RPMI7951 (cell line): ENCODE measurements around the gene CHD3. TPM values are rescaled to one million over a fixed set of nuclear protein-coding genes. Genes with fewer than 3 reads are reported as not detected.
"Not testable (repeated sequence)": the region's sequence is repeated elsewhere in the genome, so short reads cannot be mapped to it uniquely, and the experiment has no call there.

Experiments used
- DNase-seq: peaks from one replicate; pipeline ENCODE4 v3.0.0-alpha.2; 2012; ENCODE audit warnings: low read depth
- total RNA-seq: library from RNA; depleted of rRNA; stranded (reverse); fragments of >200 nt; shearing (Covaris generic); gene quantifications from 2 replicates; pipeline ENCODE4 v1.2.3, GENCODE V29; 2014

Gene CHD3
- total RNA-seq, 1 experiment from 2014 or later: 20.3 TPM

GRCh38 chr17:7931709-7932482, 43.3 kb downstream of the CHD3 start, which contains the start of the genes CNTROB and TRAPPC1:
TSS of gene CNTROB (plus strand) at chr17:7932206. CDS start at chr17:7933080, 874 bp downstream.
TSS of gene TRAPPC1 (minus strand) at chr17:7931946. CDS start at chr17:7931829, 117 bp downstream.
- DNase-seq: peak; percentile 97

- peak; percentile 31 for DNase-seq
These were observed 43.9 kb downstream of the CHD3 start for GRCh38 chr17:7932483-7932891.

GRCh38 chr17:7932949-7933348, 44.4 kb downstream of the CHD3 start:
- DNase-seq: peak; percentile 88

- no peak for DNase-seq
These were observed 47.3 kb downstream of the CHD3 start for GRCh38 chr17:7935859-7936258.

- no peak for DNase-seq
These were observed 51.4 kb downstream of the CHD3 start for GRCh38 chr17:7940034-7940433.

- DNase-seq: no peak
These were observed 52.2 kb downstream of the CHD3 start for GRCh38 chr17:7940743-7941142.

- no peak for DNase-seq
These were observed 54.7 kb downstream of the CHD3 start for GRCh38 chr17:7943291-7943690.

- DNase-seq: no peak
These were observed 55.7 kb downstream of the CHD3 start for GRCh38 chr17:7944326-7944725.

GRCh38 chr17:7945651-7946050, 57.1 kb downstream of the CHD3 start:
- no peak for DNase-seq

GRCh38 chr17:7946441-7946840, 57.9 kb downstream of the CHD3 start:
- DNase-seq: no peak

GRCh38 chr17:7947651-7948050, 59.1 kb downstream of the CHD3 start:
- no peak for DNase-seq

- DNase-seq: no peak
These were observed 62.0 kb downstream of the CHD3 start for GRCh38 chr17:7950578-7950977.

- no peak for DNase-seq
These were observed 62.7 kb downstream of the CHD3 start for GRCh38 chr17:7951143-7951792.

GRCh38 chr17:7953266-7953665, 64.7 kb downstream of the CHD3 start:
- not testable (repeated sequence) for DNase-seq

GRCh38 chr17:7955414-7956227, 67.0 kb downstream of the CHD3 start:
- no peak for DNase-seq

- no peak for DNase-seq
These were observed 67.8 kb downstream of the CHD3 start for GRCh38 chr17:7956228-7956965.

- no peak for DNase-seq
These were observed 71.1 kb downstream of the CHD3 start for GRCh38 chr17:7959503-7960253.

- no peak for DNase-seq
These were observed 72.8 kb downstream of the CHD3 start for GRCh38 chr17:7961421-7961820.
